CD4-positive, alpha-beta T cell (primary cell): Measurements from ENCODE around the gene PIGK. TPM values are rescaled to one million over a fixed set of nuclear protein-coding genes. Genes with fewer than 3 reads are reported as not detected.

Experiments
- ATAC-seq: fragments of 200-7000 bp; cut with Tn5 transposase; one replicate; pipeline ENCODE4 v1.10.0; 2022; ENCODE audit warnings: mild to moderate bottlenecking; ENCODE audit not compliant: poor library complexity
- CTCF ChIA-PET: fragments of 350-600 bp; sonication (Branson Sonifier 250); formaldehyde crosslinking; loops from one replicate; lab custom pipeline; 2021; ENCODE audit warnings: antibody characterized with exemption, inconsistent platforms; lab: Charles Lee
- POLR2A ChIA-PET: fragments of 350-600 bp; sonication (Branson Sonifier 250); formaldehyde crosslinking; loops from one replicate; lab custom pipeline; 2021; ENCODE audit warnings: antibody characterized with exemption, inconsistent platforms; lab: Charles Lee
- DNase-seq, 14 experiments: peaks; one replicate each; pipeline ENCODE4 v3.0.0-alpha.2; 2013 to 2020; ENCODE audit warnings: mixed read lengths in 2 of 14
- H3K27ac ChIP-seq, 2 donors: one replicate each; pipeline versions ENCODE4 v1.5.1 to v1.7.0; 2013; ENCODE audit warnings: low read length in 2 of 2, low read depth in 1 of 2, mild to moderate bottlenecking in 1 of 2
- H3K27me3 ChIP-seq, 2 experiments: 1 replicate in 1 of 2; 2 replicates in 1 of 2; pipeline versions ENCODE4 v1.6.1 to v1.7.0; 2013; ENCODE audit warnings: low read length in 2 of 2, control low read depth in 1 of 2, mild to moderate bottlenecking in 1 of 2, moderate library complexity in 1 of 2; ENCODE audit not compliant: insufficient read depth in 2 of 2, control insufficient read depth in 1 of 2
- H3K36me3 ChIP-seq: one replicate; pipeline ENCODE4 v1.6.1; 2013; ENCODE audit warnings: low read length, control low read depth; ENCODE audit not compliant: insufficient read depth
- H3K4me1 ChIP-seq: one replicate; pipeline ENCODE4 v1.6.1; 2013; ENCODE audit warnings: low read length, control low read depth; ENCODE audit not compliant: insufficient read depth
- H3K4me3 ChIP-seq: one replicate; pipeline ENCODE4 v1.5.1; 2013; ENCODE audit warnings: mild to moderate bottlenecking, low read length, moderate library complexity
- H3K9me3 ChIP-seq, 2 experiments: 1 replicate in 1 of 2; 2 replicates in 1 of 2; pipeline versions ENCODE4 v1.6.1 to v1.7.0; 2013; ENCODE audit warnings: low read length in 2 of 2, mild to moderate bottlenecking in 2 of 2, control low read depth in 1 of 2, moderate library complexity in 1 of 2; ENCODE audit not compliant: control insufficient read depth in 1 of 2, insufficient read depth in 1 of 2
- H3K27ac Mint-ChIP-seq: one replicate; pipeline ENCODE4 v1.8.0; 2020; ENCODE audit warnings: mixed read lengths
- H3K27me3 Mint-ChIP-seq: one replicate; pipeline ENCODE4 v1.8.0; 2021; ENCODE audit warnings: mixed read lengths
- H3K36me3 Mint-ChIP-seq: one replicate; pipeline ENCODE4 v1.8.0; 2021; ENCODE audit warnings: low read depth, mixed read lengths
- H3K4me1 Mint-ChIP-seq: one replicate; pipeline ENCODE4 v1.8.0; 2021; ENCODE audit warnings: low read depth, mixed read lengths
- H3K4me3 Mint-ChIP-seq: one replicate; pipeline ENCODE4 v1.8.0; 2020; ENCODE audit warnings: mild to moderate bottlenecking, mixed read lengths
- H3K9me3 Mint-ChIP-seq: one replicate; pipeline ENCODE4 v1.8.0; 2020; ENCODE audit warnings: mixed read lengths
- intact Hi-C, 2 experiments: fragments of 100-400 bp; cut with DNase I in 1 of 2; cut with micrococcal nuclease in 1 of 2; formaldehyde crosslinking; loops; one replicate each; pipeline versions ENCODE4 v1.15.1 to v1.9.0; 2023 to 2025; cut with DNase I, micrococcal nuclease
- total RNA-seq, 174 experiments: library from RNA in 2 of 174; stranded (reverse) in 2 of 174; gene quantifications; one replicate each; pipeline ENCODE4 v1.2.3 and lab custom pipeline; 2021 to 2026
- TF ChIP-seq, protein P1 (sequence below): fragments of 200-600 bp; IDR thresholded peaks from one replicate; pipeline ENCODE4 v1.8.0; 2022; ENCODE audit warnings: antibody characterized with exemption, mild to moderate bottlenecking

Gene PIGK
- total RNA-seq, 2 experiments from 2014 or later: 10.1 to 10.3 TPM

GRCh38 chr1:77245830-77246229, 26.6 kb upstream of the PIGK start:
- no peak for ATAC-seq
- no peaks in the 10 kb centered on the region for H3K27me3 Mint-ChIP-seq

DNA sequence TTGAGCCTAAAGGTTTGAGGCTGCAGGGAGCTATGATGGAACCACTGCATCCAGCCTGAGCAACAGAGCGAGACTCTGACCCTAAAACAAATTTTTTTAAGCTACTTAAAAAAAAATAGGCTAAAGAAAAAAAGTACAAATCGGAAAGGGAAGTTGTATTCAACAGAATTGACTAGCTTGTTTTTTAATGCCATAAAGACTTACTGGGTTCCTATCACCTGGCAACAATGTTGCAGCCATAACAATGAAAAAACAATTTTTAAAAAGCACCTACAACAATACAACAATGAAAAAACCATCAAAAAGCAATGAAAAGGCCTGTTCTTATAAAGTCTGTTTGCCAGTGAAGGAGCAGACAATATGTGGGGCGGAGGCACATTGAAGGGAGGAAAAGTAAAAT, 20.1 kb upstream of the PIGK start:
- Mint-ChIP-seq H3K27ac (no peak overlapping the region), H3K27me3 (no peaks in the 10 kb centered on the region), H3K4me1 (no peaks in the 10 kb centered on the region), H3K4me3 (no peak overlapping the region), H3K36me3 (no peaks in the 10 kb centered on the region), H3K9me3 (peaks cover under 1% of the 10 kb centered on the region)
- H3K27me3 ChIP-seq: no peaks in the 10 kb centered on the region
- no peak for ATAC-seq
- no peaks in the 10 kb centered on the region for H3K4me1 ChIP-seq
- intact Hi-C loops: no loop called here
- no peak for DNase-seq
- no peak overlapping the region for H3K27ac ChIP-seq
- POLR2A ChIA-PET: no interaction called here
- TF ChIP-seq, protein P1, sequence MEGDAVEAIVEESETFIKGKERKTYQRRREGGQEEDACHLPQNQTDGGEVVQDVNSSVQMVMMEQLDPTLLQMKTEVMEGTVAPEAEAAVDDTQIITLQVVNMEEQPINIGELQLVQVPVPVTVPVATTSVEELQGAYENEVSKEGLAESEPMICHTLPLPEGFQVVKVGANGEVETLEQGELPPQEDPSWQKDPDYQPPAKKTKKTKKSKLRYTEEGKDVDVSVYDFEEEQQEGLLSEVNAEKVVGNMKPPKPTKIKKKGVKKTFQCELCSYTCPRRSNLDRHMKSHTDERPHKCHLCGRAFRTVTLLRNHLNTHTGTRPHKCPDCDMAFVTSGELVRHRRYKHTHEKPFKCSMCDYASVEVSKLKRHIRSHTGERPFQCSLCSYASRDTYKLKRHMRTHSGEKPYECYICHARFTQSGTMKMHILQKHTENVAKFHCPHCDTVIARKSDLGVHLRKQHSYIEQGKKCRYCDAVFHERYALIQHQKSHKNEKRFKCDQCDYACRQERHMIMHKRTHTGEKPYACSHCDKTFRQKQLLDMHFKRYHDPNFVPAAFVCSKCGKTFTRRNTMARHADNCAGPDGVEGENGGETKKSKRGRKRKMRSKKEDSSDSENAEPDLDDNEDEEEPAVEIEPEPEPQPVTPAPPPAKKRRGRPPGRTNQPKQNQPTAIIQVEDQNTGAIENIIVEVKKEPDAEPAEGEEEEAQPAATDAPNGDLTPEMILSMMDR: no peak
- no peak overlapping the region for H3K4me3 ChIP-seq
- H3K9me3 ChIP-seq: no peaks in the 10 kb centered on the region
- CTCF ChIA-PET: no interaction called here
- no peaks in the 10 kb centered on the region for H3K36me3 ChIP-seq

More at GRCh38 chr1:77245830-77246229, 26.6 kb upstream of the PIGK start:
- TF ChIP-seq, protein P1: no peak
- H3K36me3 ChIP-seq: no peaks in the 10 kb centered on the region
- H3K36me3 Mint-ChIP-seq: peaks cover 34% of the 10 kb centered on the region
- no peak for DNase-seq
- intact Hi-C loops: no loop called here
- H3K9me3 ChIP-seq: peaks cover 4 to 17% of the 10 kb centered on the region in 2 experiments
- H3K27ac ChIP-seq: no peak overlapping the region
- H3K27me3 ChIP-seq: no peaks in the 10 kb centered on the region
- ChIA-PET POLR2A (no interaction called here), CTCF (no interaction called here)
- H3K4me1 Mint-ChIP-seq: peaks cover 12% of the 10 kb centered on the region
- H3K4me3 Mint-ChIP-seq: no peak overlapping the region
- H3K4me1 ChIP-seq: no peaks in the 10 kb centered on the region
- peaks cover 13% of the 10 kb centered on the region for H3K9me3 Mint-ChIP-seq
- H3K27ac Mint-ChIP-seq: no peak overlapping the region
- no peak overlapping the region for H3K4me3 ChIP-seq

DNA sequence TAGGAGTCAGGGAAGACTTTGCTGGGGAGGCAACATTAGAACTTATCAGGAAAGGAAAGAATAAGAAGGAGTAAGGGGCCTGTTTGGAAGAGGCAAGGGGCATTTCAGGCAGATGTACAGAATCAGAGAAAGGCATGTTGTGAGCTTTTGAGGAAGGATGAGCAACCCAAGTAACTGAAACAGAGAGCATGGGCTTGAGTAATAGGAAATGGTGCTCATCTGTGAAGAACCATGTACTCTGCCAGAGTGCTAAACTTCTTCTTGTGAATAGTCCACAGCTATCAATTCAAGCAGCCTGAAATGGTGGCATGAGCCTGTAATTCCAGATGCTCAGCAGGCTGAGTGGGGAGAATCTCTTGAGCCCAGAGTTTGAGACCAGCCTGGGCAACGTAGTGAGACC, 19.2 kb upstream of the PIGK start:
- ChIA-PET CTCF (no interaction called here), POLR2A (interaction anchor here (1.7 kb wide), 1 partner anchor 11 kb away, joined by 3 read pairs; no protein-coding TSS in a partner anchor)
- H3K27ac Mint-ChIP-seq: no peak overlapping the region
- intact Hi-C loops: no loop called here
- no peak overlapping the region for H3K27ac ChIP-seq
- H3K9me3 ChIP-seq: no peaks in the 10 kb centered on the region
- no peak for ATAC-seq
- H3K4me3 Mint-ChIP-seq: no peak overlapping the region
- H3K36me3 ChIP-seq: no peaks in the 10 kb centered on the region
- no peaks in the 10 kb centered on the region for H3K36me3 Mint-ChIP-seq
- no peaks in the 10 kb centered on the region for H3K4me1 ChIP-seq
- H3K4me3 ChIP-seq: no peak overlapping the region
- H3K27me3 Mint-ChIP-seq: no peaks in the 10 kb centered on the region
- H3K27me3 ChIP-seq: no peaks in the 10 kb centered on the region
- TF ChIP-seq, protein P1: no peak
- H3K4me1 Mint-ChIP-seq: no peaks in the 10 kb centered on the region
- peaks cover 2% of the 10 kb centered on the region for H3K9me3 Mint-ChIP-seq
- DNase-seq: no peak
